Endothelial cell of umbilical vein (primary cell): ENCODE results near the gene ESYT2.

Source experiments
- POLR2A ChIP-seq: IDR thresholded peaks from 2 replicates; pipeline ENCODE4 v1.6.1; 2012; ENCODE audit warnings: low read depth, mild to moderate bottlenecking, control low read depth, low read length
- TF ChIP-seq, protein P1 (sequence below), 2 donors: IDR thresholded peaks; 1 replicate in 1 of 2; 2 replicates in 1 of 2; pipeline ENCODE4 v1.5.1; 2011; ENCODE audit warnings: low read length in 2 of 2, mild to moderate bottlenecking in 2 of 2, moderate library complexity in 2 of 2, control low read depth in 1 of 2, inconsistent platforms in 1 of 2, low read depth in 1 of 2; ENCODE audit not compliant: insufficient read depth in 1 of 2; ENCODE audit errors: extremely low read depth in 1 of 2
- TF ChIP-seq, protein P2 (sequence below): IDR thresholded peaks from 2 replicates; pipeline ENCODE4 v1.6.1; 2011; ENCODE audit not compliant: insufficient read depth, insufficient read length

DNA sequence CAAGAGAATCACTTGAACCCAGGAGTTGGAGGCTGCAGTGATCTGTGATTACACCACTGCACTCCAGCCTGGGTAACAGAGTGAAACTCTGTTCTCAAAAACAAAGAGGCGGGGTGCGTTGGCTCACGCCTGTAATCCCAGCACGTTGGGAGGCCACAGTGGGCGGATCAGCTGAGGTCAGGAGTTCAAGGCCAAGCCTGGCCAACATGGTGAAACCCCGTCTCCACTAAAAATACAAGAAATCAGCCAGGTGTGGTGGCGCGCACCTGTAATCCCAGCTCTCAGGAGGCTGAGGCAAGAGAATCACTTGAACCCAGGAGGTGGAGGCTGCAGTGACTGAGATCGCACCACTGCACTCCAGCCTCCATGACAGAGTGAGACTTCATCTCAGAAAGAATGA lies 82.4 kb downstream of the ESYT2 start:
- TF ChIP-seq, protein P1, sequence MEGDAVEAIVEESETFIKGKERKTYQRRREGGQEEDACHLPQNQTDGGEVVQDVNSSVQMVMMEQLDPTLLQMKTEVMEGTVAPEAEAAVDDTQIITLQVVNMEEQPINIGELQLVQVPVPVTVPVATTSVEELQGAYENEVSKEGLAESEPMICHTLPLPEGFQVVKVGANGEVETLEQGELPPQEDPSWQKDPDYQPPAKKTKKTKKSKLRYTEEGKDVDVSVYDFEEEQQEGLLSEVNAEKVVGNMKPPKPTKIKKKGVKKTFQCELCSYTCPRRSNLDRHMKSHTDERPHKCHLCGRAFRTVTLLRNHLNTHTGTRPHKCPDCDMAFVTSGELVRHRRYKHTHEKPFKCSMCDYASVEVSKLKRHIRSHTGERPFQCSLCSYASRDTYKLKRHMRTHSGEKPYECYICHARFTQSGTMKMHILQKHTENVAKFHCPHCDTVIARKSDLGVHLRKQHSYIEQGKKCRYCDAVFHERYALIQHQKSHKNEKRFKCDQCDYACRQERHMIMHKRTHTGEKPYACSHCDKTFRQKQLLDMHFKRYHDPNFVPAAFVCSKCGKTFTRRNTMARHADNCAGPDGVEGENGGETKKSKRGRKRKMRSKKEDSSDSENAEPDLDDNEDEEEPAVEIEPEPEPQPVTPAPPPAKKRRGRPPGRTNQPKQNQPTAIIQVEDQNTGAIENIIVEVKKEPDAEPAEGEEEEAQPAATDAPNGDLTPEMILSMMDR (IDR thresholded peaks at IDR 0.05; ENCODE audit: extremely low read depth in 1 of 2, insufficient read depth in 1 of 2, low read depth in 1 of 2, low read length in 2 of 2) = no peak
- TF ChIP-seq, protein P2, sequence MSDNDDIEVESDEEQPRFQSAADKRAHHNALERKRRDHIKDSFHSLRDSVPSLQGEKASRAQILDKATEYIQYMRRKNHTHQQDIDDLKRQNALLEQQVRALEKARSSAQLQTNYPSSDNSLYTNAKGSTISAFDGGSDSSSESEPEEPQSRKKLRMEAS = no peak
- no peak for TF ChIP-seq POLR2A
